ENCODE data around the gene PIGU. TPM values are rescaled to one million over a fixed set of nuclear protein-coding genes. Genes with fewer than 3 reads are reported as not detected.
"Not testable (repeated sequence)": the region's sequence is repeated elsewhere in the genome, so short reads cannot be mapped to it uniquely, and the experiment has no call there.

PIGU gene
- total RNA-seq, 2 experiments from 2014 or later: 24.8 to 26.4 TPM

GRCh38 chr20:34532756-34533155, 144.1 kb downstream of the PIGU start:
- ChIA-PET CTCF (interaction anchor here (2.9 kb wide), 1 partner anchor 221 kb away, joined by 11 read pairs; no protein-coding TSS in a partner anchor), POLR2A (no interaction called here)

GRCh38 chr20:34532320-34532719, 144.6 kb downstream of the PIGU start:
- POLR2A ChIA-PET: no interaction called here

DNA sequence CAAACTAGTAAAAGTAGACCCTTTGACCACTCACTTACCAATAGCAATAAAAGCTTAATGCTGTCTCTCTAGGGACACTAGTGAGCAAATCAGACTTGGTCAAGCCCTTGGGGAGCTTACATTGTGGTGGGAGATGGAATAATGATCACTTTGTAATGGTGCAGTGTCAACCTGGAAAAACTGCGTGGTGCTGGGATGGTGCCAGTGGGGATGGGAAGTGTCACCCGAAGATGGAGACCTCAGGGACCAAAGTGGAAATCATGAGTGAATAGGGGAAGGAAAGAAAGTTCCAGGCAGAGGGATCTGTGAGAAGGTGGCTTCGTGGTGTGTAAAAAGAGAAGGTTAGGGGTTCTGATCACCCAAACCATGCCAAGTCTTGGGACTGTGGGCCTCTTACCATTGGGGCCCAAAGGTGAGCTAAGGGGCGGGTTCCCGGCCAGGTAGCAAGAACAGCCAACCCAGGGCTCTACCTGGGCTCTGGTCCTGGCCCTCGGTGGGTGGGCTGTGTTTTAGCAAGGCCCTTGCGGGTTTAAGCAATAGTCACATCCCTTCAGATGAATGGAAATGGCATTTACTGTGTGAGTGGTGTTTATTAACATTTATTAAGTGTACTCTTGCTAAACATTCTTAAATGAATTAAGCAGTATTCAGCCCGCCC, 145.2 kb downstream of the PIGU start:
- ChIA-PET CTCF (interaction anchor here (1.8 to 2.9 kb wide), 2 partner anchors 27 to 220 kb away, joined by 5 to 11 read pairs; partner anchors contain the start of gene MAP1LC3A), POLR2A (no interaction called here)

More at GRCh38 chr20:34532320-34532719, 144.6 kb downstream of the PIGU start:
- CTCF ChIA-PET: interaction anchor here (1.8 to 2.9 kb wide), 2 partner anchors 26 to 220 kb away, joined by 5 to 11 read pairs; partner anchors contain the start of gene MAP1LC3A

DNA sequence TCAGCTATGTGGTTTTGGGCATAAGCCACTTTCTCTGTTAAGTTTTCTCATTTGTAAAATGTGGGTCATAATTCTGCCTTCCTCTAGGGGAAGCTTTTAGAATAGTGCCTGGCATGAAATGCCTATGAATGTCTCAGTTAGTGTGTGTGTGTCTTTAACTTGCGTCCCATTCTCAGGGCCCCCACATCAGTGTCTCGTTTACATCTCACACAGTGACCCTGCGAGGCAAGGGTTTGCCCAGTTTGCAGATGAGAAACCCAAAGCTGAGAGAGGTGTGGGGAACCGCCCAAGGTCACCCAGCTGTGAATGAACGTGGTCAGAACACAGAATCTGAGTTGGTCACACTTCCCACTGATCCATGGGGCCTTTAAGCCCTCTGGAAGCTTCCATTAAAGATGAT, 146.6 kb downstream of the PIGU start:
- POLR2A ChIA-PET: no interaction called here

GRCh38 chr20:34529742-34530141, 147.2 kb downstream of the PIGU start:
- ChIA-PET CTCF (interaction anchor here (1.0 to 2.9 kb wide), 2 partner anchors 29 to 218 kb away, joined by 3 to 11 read pairs; partner anchors contain the start of gene MAP1LC3A), POLR2A (no interaction called here)

More for the DNA sequence above, 146.6 kb downstream of the PIGU start:
- CTCF ChIA-PET: interaction anchor here (1.0 to 2.9 kb wide), 3 partner anchors 10 to 218 kb away, joined by 3 to 11 read pairs (median 5); partner anchors contain the start of gene MAP1LC3A

DNA sequence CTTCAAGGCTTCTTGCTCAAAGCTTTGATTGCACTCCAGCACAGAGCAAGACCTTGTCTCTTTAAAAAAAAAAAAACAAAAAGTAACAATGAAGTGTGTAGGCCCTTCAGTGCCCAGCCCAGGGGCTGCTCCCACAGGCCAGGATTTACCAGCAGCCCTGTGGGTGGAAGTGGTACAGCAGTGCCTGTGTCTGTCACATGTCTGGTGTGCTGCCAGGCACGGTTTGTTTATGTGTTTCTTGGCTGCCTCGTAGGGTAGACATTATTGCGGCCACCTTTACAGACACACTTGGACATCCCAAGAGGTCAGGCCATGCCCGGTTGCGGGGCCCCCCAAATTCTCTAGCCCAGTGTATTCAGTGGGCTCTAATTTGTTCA, 148.0 kb downstream of the PIGU start:
- CTCF ChIA-PET: interaction anchor here (1.0 kb wide), 1 partner anchor 30 kb away, joined by 3 read pairs; the partner anchor contains the start of gene MAP1LC3A
- POLR2A ChIA-PET: no interaction called here

GRCh38 chr20:34527016-34527415, 149.9 kb downstream of the PIGU start:
- ChIA-PET POLR2A (no interaction called here), CTCF (interaction anchor here (0.5 kb wide), 1 partner anchor 357 kb away, joined by 3 read pairs; no protein-coding TSS in a partner anchor)

GRCh38 chr20:34526466-34526865, 150.4 kb downstream of the PIGU start:
- CTCF ChIA-PET: interaction anchor here (0.5 kb wide), 1 partner anchor 357 kb away, joined by 3 read pairs; no protein-coding TSS in a partner anchor

GRCh38 chr20:34525709-34526416, 151.0 kb downstream of the PIGU start:
- ChIA-PET POLR2A (no interaction called here), CTCF (no interaction called here)

More at GRCh38 chr20:34526466-34526865, 150.4 kb downstream of the PIGU start:
- POLR2A ChIA-PET: no interaction called here

GRCh38 chr20:34525342-34525708, 151.6 kb downstream of the PIGU start:
- CTCF ChIA-PET: no interaction called here
- POLR2A ChIA-PET: no interaction called here

DNA sequence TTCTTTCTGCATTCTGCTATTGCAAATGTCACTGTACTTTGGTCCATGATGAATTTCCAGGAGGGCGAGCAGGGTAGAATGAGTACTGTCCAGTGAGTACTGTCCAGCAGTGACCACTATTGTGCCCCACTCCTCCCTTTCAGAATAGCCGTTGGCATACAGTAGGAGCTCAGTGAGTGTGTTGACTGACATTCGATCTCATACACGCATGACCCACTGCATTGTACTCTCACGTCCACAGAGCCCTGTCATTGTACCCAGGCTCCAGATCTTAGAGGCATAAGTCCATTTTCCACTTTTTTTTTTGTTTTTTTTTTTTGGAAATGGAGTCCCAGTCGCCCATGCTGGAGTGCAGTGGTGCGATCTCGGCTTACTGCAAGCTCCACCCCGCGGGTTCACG, 152.5 kb downstream of the PIGU start:
- ChIA-PET CTCF (interaction anchor here (3.8 kb wide), 1 partner anchor 212 kb away, joined by 23 read pairs; no protein-coding TSS in a partner anchor), POLR2A (interaction anchor here (0.7 kb wide), 1 partner anchor 8 kb away, joined by 3 read pairs; the partner anchor contains the start of gene DYNLRB1)

DNA sequence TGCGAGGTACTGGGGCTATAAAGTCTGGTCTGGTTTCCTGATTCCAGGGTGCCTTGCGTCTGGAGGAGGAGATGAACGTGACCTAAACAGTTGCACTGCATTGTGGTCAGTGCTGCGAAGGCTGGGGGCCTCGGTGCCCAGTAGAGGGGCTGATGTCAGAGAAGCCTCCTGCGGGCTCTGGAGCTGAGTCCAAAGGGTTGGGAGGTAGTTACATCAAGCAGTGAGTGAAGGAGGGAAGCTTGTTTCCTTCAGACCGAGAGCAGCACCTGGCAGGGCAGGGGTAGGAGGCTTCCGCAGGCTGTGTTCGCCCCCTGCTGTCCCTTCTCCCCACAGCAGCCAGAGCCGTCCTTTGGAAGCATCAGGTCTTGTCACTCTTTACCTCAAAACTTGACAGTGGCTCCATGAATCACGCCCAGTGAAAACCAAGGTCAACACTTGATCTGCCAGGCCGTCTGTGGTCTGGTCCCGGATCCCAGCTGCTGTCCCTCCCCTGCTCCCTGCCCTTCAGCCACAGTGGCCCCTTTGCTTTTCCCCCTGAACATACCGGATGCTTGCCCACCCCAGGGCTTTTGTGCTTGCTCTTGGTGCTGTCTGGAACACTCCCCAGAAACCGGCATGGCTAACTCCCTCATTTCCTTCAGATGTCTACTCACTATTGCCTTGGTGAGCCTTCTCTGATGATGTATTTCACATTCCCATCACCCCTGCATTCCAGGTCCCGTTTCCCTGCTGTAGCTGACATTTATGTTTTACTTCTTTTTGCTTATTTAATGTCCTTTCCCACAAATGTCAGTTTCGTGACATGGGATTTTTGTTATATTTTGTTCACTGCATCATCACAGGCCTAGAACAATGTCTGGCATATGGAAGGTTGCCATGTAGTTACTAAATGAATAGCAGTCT, 153.7 kb downstream of the PIGU start:
- ChIA-PET CTCF (interaction anchor here (0.5 to 3.8 kb wide), 10 partner anchors 13 to 227 kb away, joined by 3 to 23 read pairs (median 4); partner anchors contain the start of gene ITCH), POLR2A (interaction anchor here (0.8 kb wide), 1 partner anchor 932 kb away, joined by 3 read pairs; the partner anchor contains the start of gene CEP250)

GRCh38 chr20:34519841-34520240, 157.1 kb downstream of the PIGU start:
- CTCF ChIA-PET, POLR2A ChIA-PET: not testable (repeated sequence)

DNA sequence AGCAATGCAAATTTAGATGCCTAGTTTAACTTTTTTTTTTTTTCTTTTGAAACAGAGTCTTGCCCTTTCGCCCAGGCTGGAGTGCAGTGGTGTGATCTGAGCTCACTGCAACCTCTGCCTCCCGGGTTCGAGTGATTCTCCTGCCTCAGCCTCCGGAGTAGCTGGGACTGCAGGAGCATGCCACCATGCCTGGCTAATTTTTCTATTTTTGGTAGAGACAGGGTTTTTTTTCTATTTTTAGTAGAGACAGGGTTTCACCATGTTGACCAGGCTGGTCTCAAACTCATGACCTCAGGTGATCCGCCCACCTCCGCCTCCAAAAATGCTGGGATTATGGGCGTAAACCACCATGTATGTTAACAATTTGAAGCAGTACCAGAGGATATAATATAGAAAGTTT, 158.0 kb downstream of the PIGU start:
- POLR2A ChIA-PET: not testable (repeated sequence)
- CTCF ChIA-PET: interaction anchor here (0.6 to 1.4 kb wide), 3 partner anchors 206 to 328 kb away, joined by 3 read pairs; no protein-coding TSS in a partner anchor

DNA sequence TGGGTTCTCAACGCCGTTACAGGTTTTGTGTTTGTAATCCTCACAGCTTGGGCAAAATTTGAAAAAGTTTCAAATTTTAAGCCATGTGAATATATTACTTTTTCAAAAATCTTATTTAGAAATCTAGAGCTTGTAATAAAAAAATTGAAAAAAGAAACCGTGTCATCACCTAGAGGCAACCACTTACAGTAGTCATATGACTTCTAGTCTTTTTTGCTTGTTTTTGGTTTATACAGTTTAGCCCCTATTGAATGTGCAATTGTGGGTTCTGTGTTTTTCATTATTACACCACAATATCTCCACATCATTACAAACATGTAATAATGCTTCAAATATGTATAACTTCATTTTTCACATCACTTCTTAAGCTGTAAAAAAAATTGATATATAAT, 159.8 kb downstream of the PIGU start:
- CTCF ChIA-PET: interaction anchor here (1.0 to 4.6 kb wide), 4 partner anchors 19 to 213 kb away, joined by 3 to 37 read pairs (median 4); no protein-coding TSS in a partner anchor
- POLR2A ChIA-PET: interaction anchor here (0.6 to 1.3 kb wide), 4 partner anchors 41 to 214 kb away, joined by 3 to 6 read pairs (median 4); partner anchors contain the start of genes AHCY, ITCH and MAP1LC3A

GRCh38 chr20:34516247-34517113, 160.4 kb downstream of the PIGU start, which contains the start of gene DYNLRB1:
Gene DYNLRB1, plus strand, starts transcription at chr20:34516422. Its CDS starts 37 bp downstream, at chr20:34516459.
- ChIA-PET POLR2A (interaction anchor here (0.6 to 1.3 kb wide), 7 partner anchors 8 to 413 kb away, joined by 3 to 8 read pairs (median 3); partner anchors contain the start of genes AHCY, ITCH and MAP1LC3A), CTCF (interaction anchor here (1.0 to 4.6 kb wide), 3 partner anchors 194 to 212 kb away, joined by 3 to 37 read pairs (median 3); no protein-coding TSS in a partner anchor)

DNA sequence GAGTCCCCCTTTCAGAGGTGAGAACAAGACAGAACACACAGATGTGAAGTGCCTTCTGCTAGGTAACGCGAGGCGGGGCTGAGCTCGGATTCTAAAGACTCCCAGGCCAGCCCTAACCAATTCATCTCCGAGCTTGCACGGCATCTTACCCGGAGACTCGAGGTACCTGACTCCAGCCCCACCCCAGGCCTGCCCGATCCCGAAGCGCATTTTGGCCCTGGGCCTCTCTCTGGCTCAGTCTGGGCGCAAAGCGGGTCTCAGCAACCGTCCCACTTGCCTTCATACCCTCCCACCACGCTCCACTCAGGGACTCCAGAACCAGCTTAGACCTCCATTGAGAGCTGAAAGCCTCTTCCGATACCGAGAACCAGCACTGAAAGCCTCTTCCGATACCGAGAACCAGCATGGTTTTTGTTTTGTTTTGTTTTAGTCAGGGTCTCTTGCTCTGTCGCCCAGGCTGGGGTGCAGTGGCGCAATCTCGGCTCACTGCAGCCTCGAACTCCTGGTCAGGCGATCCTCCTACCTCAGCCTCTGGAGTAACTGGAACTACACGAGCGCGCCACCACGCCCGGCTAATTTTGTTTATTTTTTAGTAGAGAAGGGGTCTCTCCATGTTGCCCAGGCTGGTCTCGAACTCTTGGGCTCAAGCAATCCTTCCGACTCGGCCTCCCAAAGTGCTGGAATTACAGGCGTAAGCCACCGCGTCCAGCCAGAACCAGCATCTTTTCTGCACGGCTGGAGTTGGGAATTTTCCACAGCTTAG, 161.2 kb downstream of the PIGU start:
- CTCF ChIA-PET: interaction anchor here (0.9 to 4.6 kb wide), 4 partner anchors 21 to 204 kb away, joined by 3 to 37 read pairs (median 4); no protein-coding TSS in a partner anchor

More for the DNA sequence above, 161.2 kb downstream of the PIGU start:
- POLR2A ChIA-PET: interaction anchor here (0.7 to 0.9 kb wide), 3 partner anchors 29 to 412 kb away, joined by 3 read pairs; partner anchors contain the start of gene ITCH

Data from activated CD8-positive, alpha-beta memory T cell treated with anti-CD3 and anti-CD28 coated beads for 36 hours (primary cell).